IMR-90 (cell line): ENCODE data around the gene MAPK8IP1. TPM values are rescaled to one million over a fixed set of nuclear protein-coding genes. Genes with fewer than 3 reads are reported as not detected.

ENCODE experiments used
- ATAC-seq: fragments of 200-7000 bp; cut with Tn5 transposase; 2 replicates; pipeline ENCODE4 v1.9.1; 2020; ENCODE audit warnings: low read depth, mild to moderate bottlenecking, moderate library complexity
- BruUV-seq: library from RNA; stranded (reverse); fragments of 400-500 nt; replicated peaks from 2 replicates; lab custom pipeline; 2021; lab: Mats Ljungman, UMichigan
- CTCF ChIA-PET: fragments of 300-600 bp; formaldehyde crosslinking; extraction: SDS; loops from one replicate; lab custom pipeline; 2021; ENCODE audit warnings: antibody characterized with exemption; lab: Yijun Ruan, JAX
- POLR2A ChIA-PET: fragments of 300-600 bp; sonication (Branson Sonifier 250); formaldehyde crosslinking; loops from one replicate; lab custom pipeline; 2022; ENCODE audit warnings: antibody characterized with exemption; ENCODE audit not compliant: unreplicated experiment; lab: Charles Lee
- DNase-seq: peaks from one replicate; pipeline ENCODE4 v3.0.0; 2013
- H2AFZ ChIP-seq: replicated peaks from 2 replicates; pipeline ENCODE3; 2013; ENCODE audit warnings: low read length, mild to moderate bottlenecking; ENCODE audit not compliant: poor library complexity
- H2AK5ac ChIP-seq: 2 replicates; pipeline ENCODE4 v1.6.1; 2013; ENCODE audit warnings: low read depth, low read length, inconsistent platforms
- H2AK9ac ChIP-seq: replicated peaks from 2 replicates; pipeline ENCODE3; 2013; ENCODE audit warnings: mild to moderate bottlenecking, low read depth, low read length, moderate library complexity; ENCODE audit not compliant: poor library complexity
- H2BK120ac ChIP-seq: 2 replicates; pipeline ENCODE4 v1.6.1; 2013; ENCODE audit warnings: low read depth, low read length, inconsistent platforms
- H2BK15ac ChIP-seq: 3 replicates; pipeline ENCODE4 v1.6.1; 2013; ENCODE audit warnings: low read depth, low read length, inconsistent platforms
- H2BK20ac ChIP-seq: 2 replicates; pipeline ENCODE4 v1.6.1; 2013; ENCODE audit warnings: low read depth, mild to moderate bottlenecking, inconsistent platforms, low read length, moderate library complexity
- H2BK5ac ChIP-seq: 2 replicates; pipeline ENCODE4 v1.6.1; 2013; ENCODE audit warnings: mild to moderate bottlenecking, low read depth, low read length, inconsistent platforms; ENCODE audit not compliant: poor library complexity, severe bottlenecking
- H3K14ac ChIP-seq: replicated peaks from 2 replicates; pipeline ENCODE4 v1.6.1; 2013; ENCODE audit warnings: low read depth, low read length, inconsistent platforms
- H3K18ac ChIP-seq: 2 replicates; pipeline ENCODE4 v1.6.1; 2013; ENCODE audit warnings: low read depth, low read length, control low read depth
- H3K23ac ChIP-seq: 2 replicates; pipeline ENCODE4 v1.6.1; 2013; ENCODE audit warnings: low read depth, low read length, inconsistent platforms
- H3K27ac ChIP-seq: 2 replicates; pipeline ENCODE4 v1.5.1; 2013; ENCODE audit warnings: mild to moderate bottlenecking, control low read depth, low read length; ENCODE audit not compliant: insufficient read depth
- H3K27me3 ChIP-seq: 2 replicates; pipeline ENCODE4 v1.6.1; 2013; ENCODE audit warnings: low read length; ENCODE audit not compliant: control insufficient read depth, insufficient read depth
- H3K36me3 ChIP-seq: 2 replicates; pipeline ENCODE4 v1.6.1; 2013; ENCODE audit warnings: low read length, mixed read lengths; ENCODE audit not compliant: control insufficient read depth, insufficient read depth
- H3K4ac ChIP-seq: 2 replicates; pipeline ENCODE4 v1.6.1; 2013; ENCODE audit warnings: low read depth, low read length, inconsistent platforms
- H3K4me1 ChIP-seq: 2 replicates; pipeline ENCODE4 v1.6.1; 2013; ENCODE audit warnings: low read length, mixed read lengths; ENCODE audit not compliant: control insufficient read depth, insufficient read depth
- H3K4me2 ChIP-seq: 2 replicates; pipeline ENCODE4 v1.6.1; 2013; ENCODE audit warnings: low read depth, mild to moderate bottlenecking, control low read depth, low read length, moderate library complexity
- H3K4me3 ChIP-seq: 2 replicates; pipeline ENCODE4 v1.5.1; 2013; ENCODE audit warnings: low read depth, mild to moderate bottlenecking, control low read depth, low read length, moderate library complexity; ENCODE audit not compliant: insufficient read depth
- H3K56ac ChIP-seq: 2 replicates; pipeline ENCODE4 v1.6.1; 2013; ENCODE audit warnings: low read length, inconsistent platforms; ENCODE audit not compliant: insufficient read depth; ENCODE audit errors: extremely low read depth
- H3K79me1 ChIP-seq, 2 experiments: 2 replicates each; pipeline ENCODE4 v1.6.1; 2013; ENCODE audit warnings: low read length in 2 of 2, inconsistent platforms in 1 of 2, low read depth in 1 of 2
- H3K9ac ChIP-seq: 2 replicates; pipeline ENCODE4 v1.6.1; 2013; ENCODE audit warnings: low read depth, low read length, control low read depth
- H3K9me1 ChIP-seq: 2 replicates; pipeline ENCODE4 v1.6.1; 2013; ENCODE audit warnings: low read length, inconsistent platforms; ENCODE audit not compliant: insufficient read depth
- H3K9me3 ChIP-seq: 2 replicates; pipeline ENCODE4 v1.6.1; 2013; ENCODE audit warnings: low read length; ENCODE audit not compliant: control insufficient read depth, insufficient read depth
- H4K20me1 ChIP-seq: 2 replicates; pipeline ENCODE4 v1.6.1; 2013; ENCODE audit warnings: low read length, inconsistent platforms; ENCODE audit not compliant: insufficient read depth
- H4K5ac ChIP-seq: 2 replicates; pipeline ENCODE4 v1.6.1; 2013; ENCODE audit warnings: mild to moderate bottlenecking, low read depth, low read length, control low read depth
- H4K8ac ChIP-seq, 2 experiments: 2 replicates each; pipeline ENCODE4 v1.6.1; 2013; ENCODE audit warnings: low read depth in 2 of 2, low read length in 2 of 2, control low read depth in 1 of 2, inconsistent platforms in 1 of 2
- H4K91ac ChIP-seq: 2 replicates; pipeline ENCODE4 v1.6.1; 2013; ENCODE audit warnings: low read depth, low read length, inconsistent platforms; ENCODE audit not compliant: insufficient read depth
- BHLHE40 ChIP-seq: fragments of 150-350 bp; IDR thresholded peaks from 2 replicates; pipeline ENCODE4 v1.6.1; 2016; ENCODE audit warnings: mild to moderate bottlenecking, low read depth, low read length
- CHD1 ChIP-seq: IDR thresholded peaks from 2 replicates; pipeline ENCODE4 v1.6.1; 2012; ENCODE audit warnings: low read depth, low read length, improper control_type of control experiment
- CTCF ChIP-seq: conservative IDR thresholded peaks from 2 replicates; pipeline ENCODE4 v1.5.1; 2012; ENCODE audit warnings: mild to moderate bottlenecking, low read depth, low read length, improper control_type of control experiment
- FOS ChIP-seq: fragments of 150-350 bp; IDR thresholded peaks from 2 replicates; pipeline ENCODE4 v1.6.1; 2016; ENCODE audit warnings: low read depth, low read length
- RCOR1 ChIP-seq: IDR thresholded peaks from 2 replicates; pipeline ENCODE4 v1.6.1; 2012; ENCODE audit warnings: mild to moderate bottlenecking, low read length, improper control_type of control experiment; ENCODE audit not compliant: insufficient replicate concordance
- SMC3 ChIP-seq: fragments of 150-350 bp; IDR thresholded peaks from 2 replicates; pipeline ENCODE4 v1.6.1; 2016; ENCODE audit warnings: low read depth, mild to moderate bottlenecking, antibody characterized with exemption, low read length, moderate library complexity
- WGBS, 2 experiments: methylation state at CpG; one replicate each; pipeline versions ENCODE4 v1.1.5 to v1.1.7; 2013; ENCODE audit warnings: missing lambda C conversion rate in 2 of 2; ENCODE audit not compliant: insufficient read length in 1 of 2; ENCODE audit errors: extremely low coverage in 2 of 2; 5-methylcytosine and 5-hydroxymethylcytosine counted together
- dilution Hi-C: fragments of 300-500 bp; cut with HindIII; formaldehyde crosslinking; loops from one replicate; pipeline ENCODE4 v1.14.3; 2018; ENCODE audit warnings: low sequenced_read_pairs; ENCODE audit not compliant: unreplicated experiment
- in situ Hi-C: fragments of 300-500 bp; cut with MboI; formaldehyde crosslinking; loops from 3 replicates; pipeline ENCODE4 v1.14.3; 2019; ENCODE audit warnings: low sequenced_read_pairs, inconsistent platforms, mixed read lengths
- intact Hi-C: fragments of 100-400 bp; cut with micrococcal nuclease; formaldehyde crosslinking; loops from 2 replicates; pipeline ENCODE4 v1.10.0; 2022
- polyA plus RNA-seq, 3 experiments: library from polyadenylated mRNA; depleted of rRNA; stranded (reverse); fragments of >200 nt; gene quantifications; 2 replicates each; pipeline ENCODE4 v1.2.3, GENCODE V29; 2012; ENCODE audit warnings: low replicate concordance in 1 of 3
- total RNA-seq: library from RNA; depleted of rRNA; stranded (reverse); fragments of >200 nt; gene quantifications from 2 replicates; pipeline ENCODE4 v1.2.3, GENCODE V29; 2012
- TF ChIP-seq, protein P1 (sequence below): fragments of 150-350 bp; IDR thresholded peaks from 2 replicates; pipeline ENCODE4 v1.6.1; 2016; ENCODE audit warnings: low read depth, mild to moderate bottlenecking, low read length, moderate library complexity, borderline replicate concordance

MAPK8IP1 gene
- total and polyA plus RNA-seq, 2 of the 4 experiments (the other 2 are of a cell fraction), result 6.5 to 9.6 TPM

DNA sequence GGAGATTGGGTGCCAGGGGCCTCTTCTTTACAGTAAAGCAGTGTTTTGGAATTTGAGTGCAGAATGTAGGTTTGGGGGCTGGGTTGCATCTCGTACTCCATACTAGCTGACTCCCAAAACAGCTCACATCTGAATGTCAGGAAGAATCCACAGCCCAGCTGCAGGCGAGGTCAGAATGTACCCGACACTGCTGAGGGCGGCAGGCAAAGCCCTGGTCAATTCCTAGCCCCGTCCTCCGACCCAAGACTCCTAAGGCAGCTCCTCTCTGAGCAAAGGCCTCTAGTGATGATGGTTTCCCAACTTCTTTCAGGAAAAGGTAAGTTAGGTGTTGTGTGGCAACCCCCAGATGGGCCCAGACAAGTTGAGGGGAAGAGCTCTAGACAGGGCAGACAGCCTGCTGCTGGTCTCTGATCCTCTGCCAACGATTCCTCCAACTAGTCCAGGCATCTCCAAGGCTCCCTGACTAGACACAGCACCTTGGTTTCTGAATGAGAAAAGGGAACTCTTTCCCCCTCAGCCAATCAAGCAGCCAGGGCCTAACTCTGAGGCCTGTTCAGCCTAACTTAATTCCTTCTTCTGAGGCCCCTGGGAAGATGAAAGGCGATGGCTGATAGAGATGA lies 45.6 kb downstream of the MAPK8IP1 start:
- Histone ChIP-seq H2BK20ac (no peak overlapping the region), H2AK9ac (no peak overlapping the region), H3K4me3 (no peak overlapping the region), H4K20me1 (peaks cover 7% of the 10 kb centered on the region; the same call in 1 of the 2 replicates), H3K18ac (no peak overlapping the region), H2BK15ac (no peak overlapping the region), H3K9me1 (no peaks in the 10 kb centered on the region), H2BK120ac (no peak overlapping the region), H3K79me1 (no peaks in the 10 kb centered on the region), H2AK5ac (no peak overlapping the region), H3K4me2 (no peak overlapping the region), H3K4ac (no peak overlapping the region), H2AFZ (no peak overlapping the region), H3K4me1 (no peaks in the 10 kb centered on the region; the same call in 1 of the 2 replicates), H3K27me3 (peaks cover 6% of the 10 kb centered on the region; the same call in 1 of the 2 replicates), H3K14ac (no peak overlapping the region), H4K5ac (no peak overlapping the region), H3K56ac (no peak overlapping the region), H3K27ac (no peak overlapping the region), H4K8ac (no peak overlapping the region), H4K91ac (no peak overlapping the region), H3K9me3 (no peaks in the 10 kb centered on the region), H2BK5ac (no peak overlapping the region), H3K23ac (no peak overlapping the region), H3K36me3 (peaks cover 39% of the 10 kb centered on the region), H3K9ac (no peak overlapping the region)
- ChIA-PET POLR2A (no interaction called here), CTCF (no interaction called here)
- DNase-seq (no peak), ATAC-seq (peak; percentile 15; the same call in 1 of the 2 replicates)
- 67% methylated on average over 3 of the region's 8 CpGs; no CpG with 5 or more reads in 1 of the 2 experiments for WGBS, 2 experiments
- in situ Hi-C loops, result no loop called here
- dilution Hi-C loops, result no loop called here
- TF ChIP-seq, protein P1, sequence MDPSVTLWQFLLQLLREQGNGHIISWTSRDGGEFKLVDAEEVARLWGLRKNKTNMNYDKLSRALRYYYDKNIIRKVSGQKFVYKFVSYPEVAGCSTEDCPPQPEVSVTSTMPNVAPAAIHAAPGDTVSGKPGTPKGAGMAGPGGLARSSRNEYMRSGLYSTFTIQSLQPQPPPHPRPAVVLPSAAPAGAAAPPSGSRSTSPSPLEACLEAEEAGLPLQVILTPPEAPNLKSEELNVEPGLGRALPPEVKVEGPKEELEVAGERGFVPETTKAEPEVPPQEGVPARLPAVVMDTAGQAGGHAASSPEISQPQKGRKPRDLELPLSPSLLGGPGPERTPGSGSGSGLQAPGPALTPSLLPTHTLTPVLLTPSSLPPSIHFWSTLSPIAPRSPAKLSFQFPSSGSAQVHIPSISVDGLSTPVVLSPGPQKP, result no peak
- TF ChIP-seq BHLHE40, result no peak
- TF ChIP-seq RCOR1, result no peak
- no peak for TF ChIP-seq CHD1
- no peak for TF ChIP-seq CTCF
- TF ChIP-seq FOS, result no peak
- no peak for TF ChIP-seq SMC3
- BruUV-seq, result no TSS peak
- intact Hi-C loops, result no loop called here
